Breast epithelium (tissue), 3 donors: Measurements from ENCODE around the gene PRKCE.

ENCODE experiments used
- CTCF ChIP-seq, 3 donors: fragments of 450-650 bp; IDR thresholded peaks; one replicate each; pipeline ENCODE4 v1.5.1; 2016 to 2017; ENCODE audit warnings: antibody characterized with exemption in 3 of 3, mild to moderate bottlenecking in 3 of 3, moderate library complexity in 3 of 3
- POLR2A ChIP-seq: fragments of 450-650 bp; IDR thresholded peaks from one replicate; pipeline ENCODE4 v1.6.1; 2016; ENCODE audit warnings: antibody characterized with exemption, mild to moderate bottlenecking, moderate library complexity

- no peak for TF ChIP-seq CTCF (IDR thresholded peaks at IDR 0.05)
- no peak for TF ChIP-seq POLR2A
Measured at GRCh38 chr2:46077522-46078107, 426.1 kb downstream of the PRKCE start.
